ENCODE data around the gene SPAM1.
"Not testable (repeated sequence)": the region's sequence is repeated elsewhere in the genome, so short reads cannot be mapped to it uniquely, and the experiment has no call there.

The SPAM1 gene, protein sequence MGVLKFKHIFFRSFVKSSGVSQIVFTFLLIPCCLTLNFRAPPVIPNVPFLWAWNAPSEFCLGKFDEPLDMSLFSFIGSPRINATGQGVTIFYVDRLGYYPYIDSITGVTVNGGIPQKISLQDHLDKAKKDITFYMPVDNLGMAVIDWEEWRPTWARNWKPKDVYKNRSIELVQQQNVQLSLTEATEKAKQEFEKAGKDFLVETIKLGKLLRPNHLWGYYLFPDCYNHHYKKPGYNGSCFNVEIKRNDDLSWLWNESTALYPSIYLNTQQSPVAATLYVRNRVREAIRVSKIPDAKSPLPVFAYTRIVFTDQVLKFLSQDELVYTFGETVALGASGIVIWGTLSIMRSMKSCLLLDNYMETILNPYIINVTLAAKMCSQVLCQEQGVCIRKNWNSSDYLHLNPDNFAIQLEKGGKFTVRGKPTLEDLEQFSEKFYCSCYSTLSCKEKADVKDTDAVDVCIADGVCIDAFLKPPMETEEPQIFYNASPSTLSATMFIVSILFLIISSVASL

DNA sequence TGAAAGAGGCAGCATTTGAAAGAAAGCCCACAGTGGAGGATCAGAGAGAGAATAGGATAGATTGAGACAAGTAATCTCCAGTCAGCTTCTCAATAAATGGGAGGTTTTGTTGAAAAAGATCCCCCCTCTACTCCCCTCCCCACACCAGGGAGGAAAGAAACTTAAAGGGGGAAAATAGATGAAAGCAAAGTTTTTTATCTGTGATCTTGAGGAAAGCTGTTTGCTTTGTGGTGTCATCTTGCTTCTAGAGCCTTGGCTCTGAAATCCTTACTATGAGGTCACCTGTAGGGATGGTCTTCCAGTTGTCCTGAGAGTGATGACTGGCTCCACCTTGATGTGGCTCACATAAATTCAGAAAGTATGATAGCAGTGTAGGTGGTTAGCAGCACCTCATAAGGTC is at the start of gene SPAM1:
Gene SPAM1, plus strand, starts transcription at position 301 of the 400 bp plus-strand sequence. CDS start 28,330 bp downstream, outside the sequence.
- DNase-seq (ENCODE audit: low read depth): no peak

DNA sequence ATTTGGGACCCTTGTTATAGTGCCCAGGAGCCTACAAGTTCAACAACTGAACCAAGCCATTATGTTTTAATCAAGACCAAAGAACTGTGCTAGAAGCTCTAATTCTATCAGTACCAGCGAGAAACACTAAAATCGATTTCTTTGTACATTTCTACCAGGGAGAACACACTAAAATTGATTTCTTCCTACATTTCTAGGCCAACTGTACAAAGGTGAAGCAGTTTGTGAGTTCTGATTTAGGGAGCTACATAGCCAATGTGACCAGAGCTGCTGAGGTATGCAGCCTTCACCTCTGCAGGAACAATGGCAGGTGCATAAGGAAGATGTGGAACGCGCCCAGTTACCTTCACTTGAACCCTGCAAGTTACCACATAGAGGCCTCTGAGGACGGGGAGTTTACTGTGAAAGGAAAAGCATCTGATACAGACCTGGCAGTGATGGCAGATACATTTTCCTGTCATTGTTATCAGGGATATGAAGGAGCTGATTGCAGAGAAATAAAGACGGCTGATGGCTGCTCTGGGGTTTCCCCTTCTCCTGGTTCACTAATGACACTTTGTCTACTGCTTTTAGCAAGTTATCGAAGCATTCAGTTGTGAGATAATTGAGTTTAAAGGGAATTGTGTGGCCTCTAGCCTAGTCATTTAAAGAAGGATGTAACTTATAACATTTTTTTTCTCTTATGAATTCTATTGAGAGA is 48.3 kb upstream of the SPAM1 start:
- no peak for DNase-seq (ENCODE audit: low read depth)

GRCh38 chr7:123879628-123880027 is 45.4 kb upstream of the SPAM1 start:
- DNase-seq (ENCODE audit: low read depth): no peak

- DNase-seq (ENCODE audit: low read depth): no peak
These were observed 43.7 kb upstream of the SPAM1 start for GRCh38 chr7:123881300-123881699.

DNA sequence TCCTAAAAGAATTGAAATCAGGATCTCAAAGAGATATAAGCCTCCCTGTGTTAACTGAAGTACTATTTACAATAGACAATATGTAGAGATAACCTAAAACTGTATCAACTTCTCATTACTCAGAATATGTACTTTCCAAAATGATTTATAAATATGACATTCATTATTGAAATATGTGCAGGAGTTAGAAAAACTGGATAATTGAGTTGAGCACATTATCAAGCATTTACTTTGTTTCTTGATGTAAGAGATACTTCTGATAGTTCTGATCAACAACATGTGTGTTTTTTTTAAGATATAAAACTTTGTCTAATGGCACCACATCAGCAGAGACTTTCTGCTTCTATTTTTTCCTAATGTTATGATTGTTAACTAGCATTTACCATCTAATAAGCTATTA is 41.9 kb upstream of the SPAM1 start:
- no peak for DNase-seq (ENCODE audit: low read depth)

- no peak for DNase-seq (ENCODE audit: low read depth)
These were observed 36.8 kb upstream of the SPAM1 start for GRCh38 chr7:123888192-123888591.

GRCh38 chr7:123894753-123895152 is 30.3 kb upstream of the SPAM1 start:
- DNase-seq (ENCODE audit: low read depth): not testable (repeated sequence)

DNA sequence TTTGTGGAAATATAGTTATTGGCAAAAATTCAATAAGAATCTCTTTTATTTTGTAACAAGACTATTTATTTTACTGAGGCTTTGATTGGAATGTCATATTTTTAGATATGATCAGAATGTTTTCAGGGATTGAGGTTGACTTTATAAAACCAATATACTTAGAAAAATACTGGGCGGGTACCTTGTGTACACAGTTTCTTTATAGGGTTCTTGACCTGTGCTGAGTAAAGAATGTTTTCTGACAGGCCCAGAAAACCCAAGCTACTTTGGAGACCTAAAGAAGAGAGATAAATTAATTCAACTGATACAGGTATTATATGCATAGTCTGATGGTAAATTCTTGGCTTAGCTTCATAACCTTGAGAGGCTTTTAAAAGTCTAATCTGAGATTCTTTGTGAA is 23.9 kb upstream of the SPAM1 start:
- no peak for DNase-seq (ENCODE audit: low read depth)

DNA sequence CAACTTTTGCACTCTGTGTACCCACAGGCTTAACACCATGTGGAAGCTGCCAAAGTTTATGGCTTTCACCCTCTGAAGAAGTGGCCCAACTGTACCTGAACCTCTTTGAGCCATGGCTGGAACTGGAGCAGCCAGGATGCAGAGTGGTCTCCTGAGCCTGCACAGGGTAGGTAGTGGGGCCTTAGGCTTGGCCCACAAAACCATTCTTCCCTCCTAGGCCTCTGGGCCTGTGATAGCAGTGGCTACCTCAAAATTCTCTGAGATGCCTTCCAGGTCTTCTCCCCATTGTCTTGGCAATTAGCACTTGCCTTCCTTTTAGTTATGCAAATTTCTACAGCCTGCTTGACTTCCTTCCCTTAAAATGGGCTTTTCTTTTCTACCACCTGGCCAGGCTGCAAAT is 19.3 kb upstream of the SPAM1 start:
- DNase-seq (ENCODE audit: low read depth): no peak

- DNase-seq (ENCODE audit: low read depth): no peak
These were observed 8.8 kb upstream of the SPAM1 start for GRCh38 chr7:123916240-123916724.

DNA sequence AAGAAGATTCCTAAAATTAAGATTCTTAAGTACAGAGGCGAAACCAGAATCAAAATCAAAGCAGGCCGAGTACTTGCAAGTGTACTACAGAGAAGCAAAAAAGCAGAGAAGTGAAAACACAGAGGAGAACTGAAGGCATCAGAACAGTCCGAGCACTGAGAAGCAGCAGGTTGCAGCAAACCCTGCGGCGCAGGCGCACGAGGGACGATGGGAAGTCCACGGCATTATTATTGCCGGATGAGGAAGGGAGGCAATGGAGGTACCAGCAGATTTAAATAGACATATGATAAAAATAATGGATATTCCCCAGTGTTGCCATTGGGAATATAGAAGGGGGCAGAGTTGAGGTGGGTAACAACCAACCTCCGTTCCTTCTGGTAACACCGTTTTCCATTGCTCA is 7.2 kb upstream of the SPAM1 start:
- DNase-seq (ENCODE audit: low read depth): no peak

- DNase-seq (ENCODE audit: low read depth): no peak
These were observed 6.7 kb upstream of the SPAM1 start for GRCh38 chr7:123918309-123918708.

GRCh38 chr7:123923599-123923998 is 1.4 kb upstream of the SPAM1 start:
- no peak for DNase-seq (ENCODE audit: low read depth)

DNA sequence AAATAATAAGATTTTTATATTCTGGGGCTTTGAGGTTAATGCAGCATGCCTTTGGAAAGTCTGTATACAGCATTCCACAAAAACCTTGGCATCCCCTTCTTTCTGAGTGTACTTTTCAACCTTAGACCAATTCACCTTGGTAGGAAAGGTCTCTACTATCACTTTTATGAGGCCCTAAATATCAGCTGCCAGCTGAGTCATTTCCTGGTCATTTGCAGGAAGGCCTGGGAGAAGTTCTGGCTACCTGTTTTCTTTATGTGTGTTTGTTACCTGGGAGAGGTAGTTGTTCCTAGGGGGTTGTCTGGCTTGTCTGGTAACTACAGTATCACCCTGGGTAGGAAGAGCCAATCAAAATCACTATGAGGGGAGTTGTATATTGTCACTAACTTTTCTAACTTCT is 4.1 kb downstream of the SPAM1 start:
- no peak for DNase-seq (ENCODE audit: low read depth)

DNA sequence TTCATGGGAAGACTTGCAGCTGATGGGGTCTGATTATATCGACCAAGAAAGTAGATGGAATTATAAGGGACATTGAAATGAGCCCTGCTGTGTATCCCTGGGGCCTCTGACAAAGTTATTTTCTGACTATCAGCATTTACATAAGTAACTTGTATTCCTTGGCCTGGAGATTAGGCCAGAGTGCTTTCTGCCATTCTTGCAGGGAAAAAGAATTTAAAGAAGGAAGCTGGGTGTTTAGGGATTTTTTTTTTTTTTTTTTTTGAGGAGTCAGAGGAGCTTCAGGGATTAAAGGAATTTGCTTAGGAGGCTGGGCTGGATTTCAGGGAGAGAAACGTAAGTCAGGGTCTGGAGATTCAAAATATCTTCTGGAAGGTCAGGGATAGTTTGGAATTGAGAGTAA is 4.6 kb downstream of the SPAM1 start:
- DNase-seq (ENCODE audit: low read depth): no peak

DNA sequence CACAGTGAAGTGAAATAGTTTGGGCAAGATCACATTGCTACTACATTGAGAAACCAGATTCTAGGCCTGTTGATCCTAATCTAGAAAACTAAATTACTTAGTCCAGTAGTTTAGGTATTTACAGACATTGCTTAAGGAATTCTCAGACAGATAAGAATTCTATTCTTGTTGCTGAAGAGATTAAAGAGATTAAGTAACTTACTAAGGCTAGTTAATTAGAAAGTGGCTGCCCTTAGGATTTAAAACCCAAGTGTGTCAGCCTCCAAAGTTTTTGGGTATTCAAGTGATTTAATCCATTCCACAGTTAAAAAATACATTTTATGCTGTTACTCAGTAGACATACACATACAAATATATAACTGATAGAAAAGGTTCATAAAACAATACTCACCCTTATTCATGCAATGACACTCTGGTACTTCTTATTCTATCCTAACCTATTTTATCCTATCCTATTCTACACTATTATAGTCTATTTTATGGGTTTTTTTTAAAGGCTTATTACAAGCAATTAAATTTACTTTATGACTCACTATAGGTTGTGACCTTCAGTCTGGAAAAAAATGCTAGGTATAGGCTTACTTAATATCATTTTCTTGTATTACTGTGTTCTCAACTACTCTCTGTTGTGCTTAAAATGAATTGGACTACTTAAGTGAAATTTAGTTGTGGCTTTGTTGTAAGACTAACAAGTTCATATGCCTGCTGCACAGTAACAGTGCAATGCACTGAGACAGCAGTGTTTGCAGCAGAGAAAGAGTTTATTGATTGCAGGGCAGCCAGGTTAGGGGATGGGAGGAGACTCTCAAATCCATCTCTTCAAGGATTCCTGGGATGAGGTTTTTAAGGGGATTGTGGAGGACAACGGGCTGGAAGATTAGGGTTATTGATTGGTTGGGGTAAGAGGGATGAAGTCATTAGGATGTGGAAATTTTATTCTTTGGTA is 10.7 kb downstream of the SPAM1 start:
- DNase-seq (ENCODE audit: low read depth): no peak

- DNase-seq (ENCODE audit: low read depth): no peak
These were observed 11.3 kb downstream of the SPAM1 start for GRCh38 chr7:123936388-123936787.

DNA sequence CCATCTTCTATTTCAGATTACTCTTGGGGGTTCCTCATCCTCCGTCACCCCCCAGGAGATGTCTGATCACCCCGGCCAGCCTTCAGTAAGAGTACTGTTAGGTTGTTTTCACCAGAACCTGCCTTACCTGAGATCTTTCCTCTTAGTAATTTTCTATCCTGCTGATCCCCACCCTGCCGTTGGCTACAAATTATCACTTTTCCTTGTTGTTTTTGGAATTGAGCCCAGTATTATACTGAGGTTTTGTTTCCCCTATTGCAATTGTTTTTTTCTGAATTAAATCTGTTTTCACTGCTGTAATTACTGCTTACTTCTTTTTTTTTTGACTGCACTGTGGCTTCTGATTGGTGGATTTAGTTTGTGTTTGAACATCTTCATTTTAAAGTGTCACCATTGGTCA is 14.7 kb downstream of the SPAM1 start:
- DNase-seq (ENCODE audit: low read depth): no peak

GRCh38 chr7:123941391-123942180 is 16.5 kb downstream of the SPAM1 start:
- no peak for DNase-seq (ENCODE audit: low read depth)

- no peak for DNase-seq (ENCODE audit: low read depth)
These were observed 19.4 kb downstream of the SPAM1 start for GRCh38 chr7:123944395-123944794.

GRCh38 chr7:123945938-123946337 is 20.9 kb downstream of the SPAM1 start:
- no peak for DNase-seq (ENCODE audit: low read depth)
